ENCODE data around the gene CEP95. TPM values are rescaled to one million over a fixed set of nuclear protein-coding genes. Genes with fewer than 3 reads are reported as not detected.

CEP95 gene
- total RNA-seq, 1 donor from 2014 or later = 14.7 TPM

Small RNAs within 50 kb of the gene (microRNA-seq; reads per million reads assigned to microRNA genes)
- gene MIR3064 (2.2 reads per million), gene MIR5047 (not detected)

Other genes starting within 250 kb of the CEP95 start
- 56.1 TPM for gene TEX2, start 243.7 kb upstream of the CEP95 start, total RNA-seq
- 116 TPM for gene PECAM1, start 116.1 kb upstream of the CEP95 start, total RNA-seq
- 3.8 TPM for gene MILR1, start 57.9 kb upstream of the CEP95 start, total RNA-seq
- gene POLG2, start 9.9 kb upstream of the CEP95 start, total RNA-seq = 8.2 TPM
- gene DDX5, start 688 bp upstream of the CEP95 start, total RNA-seq = 321 TPM
- gene SMURF2, start 155.3 kb downstream of the CEP95 start, total RNA-seq = 12.3 TPM